GM19438 (cell line): ENCODE data around the gene EPB42.
"Not testable (repeated sequence)": the region's sequence is repeated elsewhere in the genome, so short reads cannot be mapped to it uniquely, and the experiment has no call there.

ENCODE experiments used
- ATAC-seq: cut with Tn5 transposase; IDR thresholded peaks from one replicate; pipeline ENCODE4 v1.9.1; 2021; ENCODE audit warnings: low read depth; ENCODE audit not compliant: unreplicated experiment

EPB42 gene

GRCh38 chr15:43242616-43243015 lies 21.8 kb upstream of the EPB42 start:
- no peak for ATAC-seq

- ATAC-seq: no peak
These were observed 20.3 kb upstream of the EPB42 start for GRCh38 chr15:43241100-43241499.

GRCh38 chr15:43239732-43240491 lies 19.1 kb upstream of the EPB42 start:
- no peak for ATAC-seq

GRCh38 chr15:43238671-43239131 lies 17.9 kb upstream of the EPB42 start:
- ATAC-seq: no peak

GRCh38 chr15:43237842-43238470 lies 17.1 kb upstream of the EPB42 start:
- no peak for ATAC-seq

- no peak for ATAC-seq
These were observed 14.7 kb upstream of the EPB42 start for GRCh38 chr15:43235536-43235935.

GRCh38 chr15:43232289-43232874 lies 11.6 kb upstream of the EPB42 start:
- no peak for ATAC-seq

- ATAC-seq: no peak
These were observed 9.9 kb upstream of the EPB42 start for GRCh38 chr15:43230640-43231115.

GRCh38 chr15:43229977-43230376 lies 9.2 kb upstream of the EPB42 start:
- no peak for ATAC-seq

GRCh38 chr15:43226436-43227305 lies 5.9 kb upstream of the EPB42 start:
- ATAC-seq: no peak

GRCh38 chr15:43225950-43226255 lies 5.1 kb upstream of the EPB42 start:
- ATAC-seq: not testable (repeated sequence)

GRCh38 chr15:43225201-43225949 lies 4.6 kb upstream of the EPB42 start:
- ATAC-seq: no peak

- no peak for ATAC-seq
These were observed 604 bp upstream of the EPB42 start for GRCh38 chr15:43221422-43221821.

GRCh38 chr15:43219929-43220928 lies 589 bp downstream of the EPB42 start:
- no peak for ATAC-seq

- no peak for ATAC-seq
These were observed 1.7 kb downstream of the EPB42 start for GRCh38 chr15:43218908-43219706.

- no peak for ATAC-seq
These were observed 4.9 kb downstream of the EPB42 start for GRCh38 chr15:43215961-43216360.

- ATAC-seq: no peak
These were observed 6.1 kb downstream of the EPB42 start for GRCh38 chr15:43214592-43215295.

GRCh38 chr15:43214169-43214568 lies 6.6 kb downstream of the EPB42 start:
- ATAC-seq: no peak
